ENCODE measurements around the gene MAST4. TPM values are rescaled to one million over a fixed set of nuclear protein-coding genes. Genes with fewer than 3 reads are reported as not detected.

MAST4 gene
- total RNA-seq, 1 donor from 2014 or later = 52.6 TPM

GRCh38 chr5:66796305-66797292, 200.4 kb downstream of the MAST4 start:
- peak; percentile 26 for TF ChIP-seq CTCF (IDR thresholded peaks at IDR 0.05)
- DNase-seq = no peak
- H3K27ac ChIP-seq = no peak overlapping the region
- H3K36me3 ChIP-seq = no peaks in the 10 kb centered on the region
- no peaks in the 10 kb centered on the region for H3K27me3 ChIP-seq
- H3K4me3 ChIP-seq = no peak overlapping the region
- H3K9me3 ChIP-seq = no peaks in the 10 kb centered on the region
- intact Hi-C loops (cut with DNase I) = no loop called here
- H3K4me1 ChIP-seq = no peaks in the 10 kb centered on the region
- no peak for ATAC-seq

GRCh38 chr5:66802941-66803340, 206.7 kb downstream of the MAST4 start:
- Histone ChIP-seq H3K9me3 (no peaks in the 10 kb centered on the region), H3K36me3 (no peaks in the 10 kb centered on the region), H3K27ac (no peak overlapping the region), H3K4me3 (no peak overlapping the region), H3K27me3 (no peaks in the 10 kb centered on the region), H3K4me1 (no peaks in the 10 kb centered on the region)
- ATAC-seq = no peak
- TF ChIP-seq CTCF (IDR thresholded peaks at IDR 0.05) = no peak
- intact Hi-C loops (cut with DNase I) = no loop called here
- no peak for DNase-seq

- no peaks in the 10 kb centered on the region for H3K36me3 ChIP-seq
- no peak overlapping the region for H3K4me3 ChIP-seq
- no peak for DNase-seq
- ATAC-seq = no peak
- no peaks in the 10 kb centered on the region for H3K9me3 ChIP-seq
- intact Hi-C loops (cut with DNase I) = no loop called here
- H3K4me1 ChIP-seq = no peaks in the 10 kb centered on the region
- no peak for TF ChIP-seq CTCF (IDR thresholded peaks at IDR 0.05)
- no peaks in the 10 kb centered on the region for H3K27me3 ChIP-seq
- H3K27ac ChIP-seq = no peak overlapping the region
These were observed 209.6 kb downstream of the MAST4 start for GRCh38 chr5:66805514-66806430.

- DNase-seq (no peak), ATAC-seq (peak; percentile 49)
- H3K4me3 ChIP-seq = no peak overlapping the region
- no peak overlapping the region for H3K27ac ChIP-seq
- intact Hi-C loops (cut with DNase I) = no loop called here
- H3K4me1 ChIP-seq = no peaks in the 10 kb centered on the region
- H3K36me3 ChIP-seq = no peaks in the 10 kb centered on the region
- peak; percentile 39 for TF ChIP-seq CTCF (IDR thresholded peaks at IDR 0.05)
- H3K27me3 ChIP-seq = no peaks in the 10 kb centered on the region
- H3K9me3 ChIP-seq = no peaks in the 10 kb centered on the region
These were observed 211.6 kb downstream of the MAST4 start for GRCh38 chr5:66807743-66808142.

GRCh38 chr5:66808663-66809062, 212.5 kb downstream of the MAST4 start:
- no peaks in the 10 kb centered on the region for H3K9me3 ChIP-seq
- no peaks in the 10 kb centered on the region for H3K27me3 ChIP-seq
- no peak for DNase-seq
- H3K4me1 ChIP-seq = no peaks in the 10 kb centered on the region
- H3K27ac ChIP-seq = no peak overlapping the region
- intact Hi-C loops (cut with DNase I) = no loop called here
- no peak for ATAC-seq
- no peak for TF ChIP-seq CTCF (IDR thresholded peaks at IDR 0.05)
- H3K36me3 ChIP-seq = no peaks in the 10 kb centered on the region
- no peak overlapping the region for H3K4me3 ChIP-seq
